Panc1 (cell line): ENCODE results near the gene COL5A1.

Experiments
- CTCF ChIP-seq: fragments of 450-650 bp; IDR thresholded peaks from 2 replicates; pipeline ENCODE4 v1.5.1; 2017; ENCODE audit warnings: mild to moderate bottlenecking
- REST ChIP-seq, 2 experiments: IDR thresholded peaks; 2 replicates each; pipeline ENCODE4 v1.6.1; 2011 to 2012; ENCODE audit warnings: low read depth in 2 of 2, control low read depth in 1 of 2, low read length in 1 of 2, mild to moderate bottlenecking in 1 of 2, moderate library complexity in 1 of 2; ENCODE audit not compliant: insufficient read depth in 1 of 2
- SIN3A ChIP-seq: IDR thresholded peaks from 2 replicates; pipeline ENCODE4 v1.6.1; 2012; ENCODE audit warnings: low read depth, mild to moderate bottlenecking, low read length, moderate library complexity, borderline replicate concordance; ENCODE audit not compliant: insufficient read depth

GRCh38 chr9:134612309-134612708 is 29.3 kb upstream of the COL5A1 start:
- no peak for TF ChIP-seq CTCF
- TF ChIP-seq SIN3A = no peak
- no peak for TF ChIP-seq REST (IDR thresholded peaks at IDR 0.05; ENCODE audit: insufficient read depth in 1 of 2, low read depth in 2 of 2, low read length in 1 of 2)
